ENCODE data around the gene UTS2R. TPM values are rescaled to one million over a fixed set of nuclear protein-coding genes. Genes with fewer than 3 reads are reported as not detected.
"Not testable (repeated sequence)": the region's sequence is repeated elsewhere in the genome, so short reads cannot be mapped to it uniquely, and the experiment has no call there.

UTS2R gene
- total and polyA plus RNA-seq, 2 donors = 0.07 to 0.33 TPM

DNA sequence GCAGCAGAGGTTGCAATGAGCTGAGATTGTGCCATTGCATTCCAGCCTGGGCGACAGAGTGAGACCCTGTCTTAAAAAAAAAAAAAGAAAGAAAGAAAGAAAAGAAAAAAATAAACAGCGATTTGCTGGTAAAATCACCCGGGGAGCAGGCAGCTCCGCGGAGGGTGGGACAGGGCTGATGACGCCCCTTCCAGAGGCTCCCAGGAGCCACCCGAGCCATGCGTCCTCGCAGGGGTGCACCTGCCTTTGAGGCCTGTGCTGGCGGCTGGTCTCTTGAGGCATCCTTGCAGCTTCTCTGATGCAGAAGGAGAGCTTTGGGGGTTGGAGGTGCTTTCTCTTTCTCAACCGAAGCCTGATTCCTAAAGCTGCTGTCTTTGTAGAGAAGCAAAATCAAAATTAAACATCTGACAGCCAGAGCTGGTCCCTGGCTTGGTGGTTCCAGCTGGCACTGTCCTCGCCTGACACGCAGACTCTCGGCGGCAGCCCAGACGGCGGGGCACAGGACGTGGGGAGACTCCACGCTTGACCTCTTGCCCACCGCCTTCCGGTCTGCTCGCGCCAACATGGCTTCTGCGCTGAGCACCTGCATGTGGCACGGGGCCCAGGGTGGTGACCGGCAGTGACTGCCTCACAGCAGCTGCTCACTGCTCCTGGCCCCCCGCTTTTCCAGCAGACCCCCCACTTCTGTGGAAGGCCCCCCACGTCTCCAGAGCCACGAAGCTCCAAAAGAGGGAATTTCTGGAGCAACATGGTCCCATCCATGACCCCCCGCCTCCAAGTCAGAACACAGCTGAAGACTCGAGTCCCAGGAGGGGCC, 6.6 kb downstream of the UTS2R start:
- H3K9me3 ChIP-seq (ENCODE audit: control insufficient read depth in 2 of 2, insufficient read depth in 1 of 2, low read length in 1 of 2) = no peaks in the 10 kb centered on the region
- H3K27me3 ChIP-seq (ENCODE audit: control insufficient read depth in 2 of 2, insufficient read depth in 1 of 2, low read length in 1 of 2) = peaks cover 31 to 64% of the 10 kb centered on the region in 2 donors
- no peak for DNase-seq (ENCODE audit: low read depth in 6 of 9, low spot score in 9 of 9)
- no peak overlapping the region for H3K4me3 ChIP-seq (ENCODE audit: low read length in 2 of 2)
- no peaks in the 10 kb centered on the region for H3K36me3 ChIP-seq (ENCODE audit: control insufficient read depth in 2 of 2, insufficient read depth in 2 of 2, low read length in 1 of 2)
- 86% methylated on average over 31 of the region's 31 CpGs for WGBS
- no peak overlapping the region for H3K27ac ChIP-seq (ENCODE audit: low read depth in 1 of 2, low read length in 1 of 2)
- no peaks in the 10 kb centered on the region for H3K4me1 ChIP-seq (ENCODE audit: control insufficient read depth in 2 of 2, insufficient read depth in 2 of 2, low read length in 2 of 2)

DNA sequence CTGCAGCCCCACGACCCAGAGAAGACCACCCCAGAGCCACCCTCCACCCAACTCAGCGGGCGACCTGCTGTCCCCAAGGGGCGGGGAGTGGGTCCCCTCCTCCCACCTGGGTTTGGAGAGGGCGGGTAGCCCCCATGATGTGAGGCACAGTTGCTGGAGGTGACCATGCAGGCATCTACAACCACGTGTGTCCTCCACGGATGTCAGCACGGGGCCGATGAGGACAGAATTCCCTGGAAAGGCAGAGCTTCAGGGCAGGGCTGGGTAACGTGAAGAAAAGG, 7.1 kb downstream of the UTS2R start:
- no peaks in the 10 kb centered on the region for H3K9me3 ChIP-seq (ENCODE audit: control insufficient read depth in 2 of 2, insufficient read depth in 1 of 2, low read length in 1 of 2)
- no peaks in the 10 kb centered on the region for H3K4me1 ChIP-seq (ENCODE audit: control insufficient read depth in 2 of 2, insufficient read depth in 2 of 2, low read length in 2 of 2)
- WGBS = 88% methylated on average over 10 of the region's 10 CpGs
- no peak overlapping the region for H3K27ac ChIP-seq (ENCODE audit: low read depth in 1 of 2, low read length in 1 of 2)
- peaks cover 26 to 59% of the 10 kb centered on the region in 2 donors for H3K27me3 ChIP-seq (ENCODE audit: control insufficient read depth in 2 of 2, insufficient read depth in 1 of 2, low read length in 1 of 2)
- no peak for DNase-seq (ENCODE audit: low read depth in 6 of 9, low spot score in 9 of 9)
- H3K36me3 ChIP-seq (ENCODE audit: control insufficient read depth in 2 of 2, insufficient read depth in 2 of 2, low read length in 1 of 2) = no peaks in the 10 kb centered on the region
- H3K4me3 ChIP-seq (ENCODE audit: low read length in 2 of 2) = no peak overlapping the region

DNA sequence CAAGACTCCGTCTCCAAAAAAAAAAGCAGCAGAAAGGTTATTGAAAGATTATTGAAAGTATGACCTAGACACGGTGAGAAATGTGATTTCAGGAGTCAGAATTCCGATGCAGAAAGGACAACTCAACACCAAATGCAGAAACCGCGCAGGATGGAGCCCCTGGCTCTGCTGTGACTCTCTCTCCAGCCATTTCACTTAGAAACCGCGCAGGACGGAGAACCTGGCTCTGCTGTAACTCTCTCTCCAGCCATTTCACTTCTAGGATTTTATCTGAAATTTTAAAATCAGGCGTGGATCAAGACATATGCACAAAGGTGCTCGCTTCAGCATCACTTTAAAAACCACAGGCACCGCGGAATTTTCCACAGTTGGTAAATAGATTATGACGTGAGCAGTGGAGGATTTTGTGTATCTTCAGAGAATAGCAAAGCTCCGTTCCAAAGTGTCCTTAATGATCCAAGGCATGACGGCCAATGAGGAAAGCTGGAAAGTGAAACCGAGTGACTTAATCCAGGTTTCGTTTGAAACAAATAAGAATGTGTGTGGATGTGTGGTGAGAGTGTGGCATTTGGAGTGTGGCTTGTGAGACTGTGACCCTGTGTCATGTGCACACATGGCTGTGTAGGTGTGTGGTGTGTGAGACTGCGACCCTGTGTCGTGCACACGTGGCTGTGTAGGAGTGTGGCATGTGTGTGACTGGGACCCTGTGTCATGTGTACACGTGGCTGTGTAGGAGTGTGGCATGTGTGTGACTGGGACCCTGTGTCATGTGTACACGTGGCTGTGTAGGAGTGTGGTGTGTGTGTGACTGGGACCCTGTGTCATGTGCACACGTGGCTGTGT, 9.5 kb downstream of the UTS2R start:
- DNase-seq (ENCODE audit: low read depth in 6 of 9, low spot score in 9 of 9) = no peak
- no peak overlapping the region for H3K4me3 ChIP-seq (ENCODE audit: low read length in 2 of 2)
- no peak overlapping the region for H3K27ac ChIP-seq (ENCODE audit: low read depth in 1 of 2, low read length in 1 of 2)
- peaks cover 0 to 1% of the 10 kb centered on the region in 2 donors for H3K9me3 ChIP-seq (ENCODE audit: control insufficient read depth in 2 of 2, insufficient read depth in 1 of 2, low read length in 1 of 2)
- H3K4me1 ChIP-seq (ENCODE audit: control insufficient read depth in 2 of 2, insufficient read depth in 2 of 2, low read length in 2 of 2) = peaks cover 0 to 7% of the 10 kb centered on the region in 2 donors
- WGBS = 81% methylated on average over 23 of the region's 23 CpGs
- no peaks in the 10 kb centered on the region for H3K36me3 ChIP-seq (ENCODE audit: control insufficient read depth in 2 of 2, insufficient read depth in 2 of 2, low read length in 1 of 2)
- H3K27me3 ChIP-seq (ENCODE audit: control insufficient read depth in 2 of 2, insufficient read depth in 1 of 2, low read length in 1 of 2) = peaks cover 2 to 57% of the 10 kb centered on the region in 2 donors

DNA sequence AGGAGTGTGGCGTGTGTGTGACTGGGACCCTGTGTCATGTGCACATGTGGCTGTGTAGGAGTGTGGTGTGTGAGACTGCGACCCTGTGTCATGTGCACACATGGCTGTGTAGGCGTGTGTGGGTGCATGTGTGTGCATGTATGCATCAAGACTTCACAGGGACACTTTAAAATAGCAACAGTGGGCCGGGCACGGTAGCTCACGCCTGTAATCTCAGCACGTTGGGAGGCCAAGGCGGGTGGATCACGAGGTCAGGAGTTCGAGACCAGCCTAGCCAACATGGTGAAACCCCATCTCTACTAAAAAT, 10.1 kb downstream of the UTS2R start:
- not testable (repeated sequence) for H3K36me3 ChIP-seq (ENCODE audit: control insufficient read depth in 2 of 2, insufficient read depth in 2 of 2, low read length in 1 of 2); H3K27ac ChIP-seq (ENCODE audit: low read depth in 1 of 2, low read length in 1 of 2); H3K4me1 ChIP-seq (ENCODE audit: control insufficient read depth in 2 of 2, insufficient read depth in 2 of 2, low read length in 2 of 2); DNase-seq (ENCODE audit: low read depth in 6 of 9, low spot score in 9 of 9); H3K9me3 ChIP-seq (ENCODE audit: control insufficient read depth in 2 of 2, insufficient read depth in 1 of 2, low read length in 1 of 2); H3K4me3 ChIP-seq (ENCODE audit: low read length in 2 of 2)
- H3K27me3 ChIP-seq (ENCODE audit: control insufficient read depth in 2 of 2, insufficient read depth in 1 of 2, low read length in 1 of 2) = peaks cover 0 to 57% of the 10 kb centered on the region in 2 donors
- 87% methylated on average over 10 of the region's 10 CpGs for WGBS

DNA sequence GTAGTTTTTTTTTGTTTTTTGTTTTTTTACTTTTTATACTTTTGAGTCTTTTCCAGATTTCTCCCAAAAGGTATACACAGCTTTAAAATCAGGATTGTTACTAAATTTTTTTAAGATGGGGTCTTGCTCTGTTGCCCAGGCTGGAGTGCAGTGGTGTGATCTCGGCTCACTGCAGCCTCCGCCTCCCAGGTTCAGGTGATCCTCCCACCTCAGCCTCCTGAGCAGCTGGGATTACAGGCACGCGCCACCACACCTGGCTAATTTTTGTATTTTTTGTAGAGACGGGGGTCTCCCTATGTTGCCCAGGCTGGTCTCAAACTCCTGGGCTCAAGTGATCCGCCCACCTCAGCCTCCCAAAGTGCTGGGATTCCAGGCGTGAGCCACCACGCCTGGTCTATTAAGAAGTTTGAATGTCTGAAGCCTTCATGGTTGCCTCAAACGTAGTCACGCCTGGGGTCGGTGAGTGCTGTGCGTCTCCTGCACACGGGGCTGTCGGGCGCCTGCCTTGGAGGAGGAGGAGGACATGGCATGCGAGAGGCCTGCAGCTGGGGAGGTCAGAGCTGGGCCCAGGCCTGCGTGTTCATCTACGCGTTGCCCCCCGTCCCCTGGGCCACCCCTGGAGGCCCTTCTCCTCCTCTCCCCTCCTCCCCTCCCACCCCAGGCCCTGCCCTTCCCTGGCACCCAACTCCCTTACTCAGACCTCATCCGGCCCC, 10.8 kb downstream of the UTS2R start:
- 87% methylated on average over 21 of the region's 21 CpGs for WGBS
- not testable (repeated sequence) for H3K36me3 ChIP-seq (ENCODE audit: control insufficient read depth in 2 of 2, insufficient read depth in 2 of 2, low read length in 1 of 2); H3K4me3 ChIP-seq (ENCODE audit: low read length in 2 of 2); H3K27ac ChIP-seq (ENCODE audit: low read depth in 1 of 2, low read length in 1 of 2); DNase-seq (ENCODE audit: low read depth in 6 of 9, low spot score in 9 of 9); H3K9me3 ChIP-seq (ENCODE audit: control insufficient read depth in 2 of 2, insufficient read depth in 1 of 2, low read length in 1 of 2)
- Histone ChIP-seq H3K27me3 (ENCODE audit: control insufficient read depth in 2 of 2, insufficient read depth in 1 of 2, low read length in 1 of 2) (peaks cover 5 to 63% of the 10 kb centered on the region in 2 donors), H3K4me1 (ENCODE audit: control insufficient read depth in 2 of 2, insufficient read depth in 2 of 2, low read length in 2 of 2) (peaks cover 0 to 10% of the 10 kb centered on the region in 2 donors)

DNA sequence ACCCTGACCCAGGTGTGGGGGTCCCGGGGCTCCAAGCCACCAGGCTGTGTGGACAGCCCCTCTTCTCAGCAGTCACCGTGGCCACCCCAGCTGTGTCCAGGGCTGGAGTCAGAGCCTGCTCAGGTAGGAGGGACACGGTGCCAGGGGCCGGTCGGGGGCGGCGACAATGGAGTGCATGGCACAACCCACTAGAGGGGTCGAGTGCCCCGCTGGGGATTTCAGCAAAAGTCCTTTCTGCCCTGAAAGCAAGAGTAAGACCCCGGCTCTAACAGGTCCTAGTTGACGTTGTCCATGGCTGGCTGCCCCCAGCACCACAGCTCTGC, 11.3 kb downstream of the UTS2R start:
- peaks cover 1 to 4% of the 10 kb centered on the region in 2 donors for H3K9me3 ChIP-seq (ENCODE audit: control insufficient read depth in 2 of 2, insufficient read depth in 1 of 2, low read length in 1 of 2)

DNA sequence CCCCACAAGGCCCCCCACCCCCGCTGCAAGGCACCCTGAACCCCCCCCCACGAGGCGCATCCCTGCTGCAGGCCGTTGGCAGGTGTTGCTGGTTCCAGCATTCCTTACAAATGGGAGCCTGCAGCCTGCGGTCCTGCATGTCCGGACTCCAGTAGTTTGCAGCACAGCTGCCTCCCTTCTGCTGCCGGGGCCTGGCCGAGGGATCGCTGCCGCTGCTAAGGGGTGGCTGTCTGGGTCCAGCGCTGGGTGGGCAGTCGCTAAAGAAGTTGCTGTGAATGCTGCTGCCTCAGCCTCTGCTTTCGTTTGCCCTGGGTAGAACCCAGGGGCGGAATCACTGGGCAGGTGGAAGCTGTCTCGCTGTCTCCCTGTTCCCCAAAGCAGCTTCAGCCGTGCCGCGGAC, 11.8 kb downstream of the UTS2R start:
- H3K27ac ChIP-seq (ENCODE audit: low read depth in 1 of 2, low read length in 1 of 2) = no peak overlapping the region
- H3K27me3 ChIP-seq (ENCODE audit: control insufficient read depth in 2 of 2, insufficient read depth in 1 of 2, low read length in 1 of 2) = peaks cover 7 to 64% of the 10 kb centered on the region in 2 donors
- H3K9me3 ChIP-seq (ENCODE audit: control insufficient read depth in 2 of 2, insufficient read depth in 1 of 2, low read length in 1 of 2) = peaks cover 1 to 4% of the 10 kb centered on the region in 2 donors
- no peaks in the 10 kb centered on the region for H3K36me3 ChIP-seq (ENCODE audit: control insufficient read depth in 2 of 2, insufficient read depth in 2 of 2, low read length in 1 of 2)
- peaks cover 0 to 10% of the 10 kb centered on the region in 2 donors for H3K4me1 ChIP-seq (ENCODE audit: control insufficient read depth in 2 of 2, insufficient read depth in 2 of 2, low read length in 2 of 2)
- WGBS = 78% methylated on average over 18 of the region's 18 CpGs
- DNase-seq (ENCODE audit: low read depth in 6 of 9, low spot score in 9 of 9) = no peak
- H3K4me3 ChIP-seq (ENCODE audit: low read length in 2 of 2) = no peak overlapping the region

More for the DNA sequence above, 11.3 kb downstream of the UTS2R start:
- WGBS = 84% methylated on average over 11 of the region's 11 CpGs
- peaks cover 7 to 64% of the 10 kb centered on the region in 2 donors for H3K27me3 ChIP-seq (ENCODE audit: control insufficient read depth in 2 of 2, insufficient read depth in 1 of 2, low read length in 1 of 2)
- H3K4me3 ChIP-seq (ENCODE audit: low read length in 2 of 2) = no peak overlapping the region
- no peak overlapping the region for H3K27ac ChIP-seq (ENCODE audit: low read depth in 1 of 2, low read length in 1 of 2)
- no peak for DNase-seq (ENCODE audit: low read depth in 6 of 9, low spot score in 9 of 9)
- H3K36me3 ChIP-seq (ENCODE audit: control insufficient read depth in 2 of 2, insufficient read depth in 2 of 2, low read length in 1 of 2) = no peaks in the 10 kb centered on the region
- peaks cover 0 to 10% of the 10 kb centered on the region in 2 donors for H3K4me1 ChIP-seq (ENCODE audit: control insufficient read depth in 2 of 2, insufficient read depth in 2 of 2, low read length in 2 of 2)

DNA sequence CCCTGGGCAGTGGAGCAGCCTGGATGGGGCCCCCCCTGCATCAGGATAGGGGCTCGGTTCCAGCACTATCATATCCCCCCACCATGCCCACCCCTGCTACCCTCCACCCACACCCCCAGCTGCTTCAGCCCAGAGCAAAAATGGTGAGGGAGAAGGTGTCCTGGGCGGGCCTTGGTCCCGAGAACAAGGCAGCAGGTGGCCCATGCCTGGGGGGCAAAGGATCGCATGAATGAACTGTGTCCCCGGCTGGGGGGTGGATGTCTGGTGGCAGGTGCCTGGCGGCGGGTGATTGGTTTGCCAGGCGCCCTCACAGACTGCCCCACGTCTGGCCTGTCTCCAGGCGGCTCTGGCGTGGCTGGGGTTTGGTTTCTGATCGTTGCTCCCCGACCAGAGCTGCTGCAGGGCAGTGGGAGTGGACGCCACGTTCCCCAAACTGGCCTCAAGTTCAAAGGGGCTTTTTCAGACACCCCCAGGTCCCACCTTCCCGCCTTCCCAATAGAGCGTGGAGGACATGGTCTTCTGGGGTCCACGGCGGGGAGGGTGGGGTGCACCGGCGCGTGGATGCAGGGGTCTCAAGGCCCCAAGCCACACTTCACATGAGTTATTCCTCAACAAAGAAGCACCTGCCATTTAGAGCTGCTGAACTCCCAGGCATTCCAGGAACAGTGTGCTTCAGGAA, 12.6 kb downstream of the UTS2R start:
- Histone ChIP-seq H3K27me3 (ENCODE audit: control insufficient read depth in 2 of 2, insufficient read depth in 1 of 2, low read length in 1 of 2) (peaks cover 7 to 58% of the 10 kb centered on the region in 2 donors), H3K36me3 (ENCODE audit: control insufficient read depth in 2 of 2, insufficient read depth in 2 of 2, low read length in 1 of 2) (no peaks in the 10 kb centered on the region), H3K4me1 (ENCODE audit: control insufficient read depth in 2 of 2, insufficient read depth in 2 of 2, low read length in 2 of 2) (peaks cover 0 to 10% of the 10 kb centered on the region in 2 donors), H3K27ac (ENCODE audit: low read depth in 1 of 2, low read length in 1 of 2) (no peak overlapping the region), H3K4me3 (ENCODE audit: low read length in 2 of 2) (no peak overlapping the region), H3K9me3 (ENCODE audit: control insufficient read depth in 2 of 2, insufficient read depth in 1 of 2, low read length in 1 of 2) (peaks cover 1 to 4% of the 10 kb centered on the region in 2 donors)
- 78% methylated on average over 22 of the region's 22 CpGs for WGBS
- no peak for DNase-seq (ENCODE audit: low read depth in 6 of 9, low spot score in 9 of 9)
